ENCODE results near the gene PPP1R1A.

PPP1R1A gene

GRCh38 chr12:54569995-54570528 is 18.4 kb downstream of the PPP1R1A start:
- DNase-seq: no peak

GRCh38 chr12:54569072-54569471 is 19.4 kb downstream of the PPP1R1A start:
- no peak for DNase-seq

GRCh38 chr12:54566792-54567191 is 21.7 kb downstream of the PPP1R1A start:
- DNase-seq: no peak

GRCh38 chr12:54565986-54566544 is 22.4 kb downstream of the PPP1R1A start:
- DNase-seq: no peak

GRCh38 chr12:54565310-54565985 is 23.0 kb downstream of the PPP1R1A start:
- no peak for DNase-seq

GRCh38 chr12:54564768-54565167 is 23.7 kb downstream of the PPP1R1A start:
- DNase-seq: no peak

- no peak for DNase-seq
Measured at GRCh38 chr12:54563787-54564186, 24.7 kb downstream of the PPP1R1A start.

GRCh38 chr12:54562750-54563356 is 25.6 kb downstream of the PPP1R1A start:
- DNase-seq: no peak

GRCh38 chr12:54561164-54561563 is 27.3 kb downstream of the PPP1R1A start:
- peak; percentile 50 for DNase-seq

- peak; percentile 92 for DNase-seq
Measured at GRCh38 chr12:54560374-54560858, 28.0 kb downstream of the PPP1R1A start.

GRCh38 chr12:54558759-54559158 is 29.7 kb downstream of the PPP1R1A start:
- no peak for DNase-seq

GRCh38 chr12:54558311-54558710 is 30.1 kb downstream of the PPP1R1A start:
- no peak for DNase-seq

- no peak for DNase-seq
Measured at GRCh38 chr12:54555670-54556257, 32.7 kb downstream of the PPP1R1A start.

- peak; percentile 55 for DNase-seq
Measured at GRCh38 chr12:54549774-54550451, 38.5 kb downstream of the PPP1R1A start.

GRCh38 chr12:54546511-54546910 is 41.9 kb downstream of the PPP1R1A start:
- no peak for DNase-seq

- DNase-seq: no peak
Measured at GRCh38 chr12:54544743-54545142, 43.7 kb downstream of the PPP1R1A start.

- DNase-seq: no peak
Measured at GRCh38 chr12:54543526-54543925, 44.9 kb downstream of the PPP1R1A start.

GRCh38 chr12:54541751-54542290 is 46.6 kb downstream of the PPP1R1A start:
- no peak for DNase-seq

GRCh38 chr12:54538136-54538700 is 50.2 kb downstream of the PPP1R1A start:
- DNase-seq: no peak

- DNase-seq: no peak
Measured at GRCh38 chr12:54535474-54535873, 53.0 kb downstream of the PPP1R1A start.

GRCh38 chr12:54529581-54529980 is 58.9 kb downstream of the PPP1R1A start:
- DNase-seq: no peak

Data from stimulated activated CD4-positive, alpha-beta T cell treated with anti-CD3 and anti-CD28 coated beads, Interleukin-15, amount 100 ng/mL, for 24 hours (primary cell).